Stimulated activated CD8-positive, alpha-beta memory T cell treated with anti-CD3 and anti-CD28 coated beads, Interleukin-7, amount 100 ng/mL, for 4 hours (primary cell): ENCODE results near the gene ELAVL1.
A peak's percentile ranks its signal among the peaks of the same experiment; 100 is the strongest.
"Not testable (repeated sequence)": the region's sequence is repeated elsewhere in the genome, so short reads cannot be mapped to it uniquely, and the experiment has no call there.

Experiments used
- DNase-seq, 2 donors: peaks; one replicate each; pipeline ENCODE4 v3.0.0-alpha.2; 2020; ENCODE audit warnings: low read depth in 2 of 2

The ELAVL1 gene

GRCh38 chr19:7924241-7924640 is 81.2 kb downstream of the ELAVL1 start:
- no peak for DNase-seq

DNA sequence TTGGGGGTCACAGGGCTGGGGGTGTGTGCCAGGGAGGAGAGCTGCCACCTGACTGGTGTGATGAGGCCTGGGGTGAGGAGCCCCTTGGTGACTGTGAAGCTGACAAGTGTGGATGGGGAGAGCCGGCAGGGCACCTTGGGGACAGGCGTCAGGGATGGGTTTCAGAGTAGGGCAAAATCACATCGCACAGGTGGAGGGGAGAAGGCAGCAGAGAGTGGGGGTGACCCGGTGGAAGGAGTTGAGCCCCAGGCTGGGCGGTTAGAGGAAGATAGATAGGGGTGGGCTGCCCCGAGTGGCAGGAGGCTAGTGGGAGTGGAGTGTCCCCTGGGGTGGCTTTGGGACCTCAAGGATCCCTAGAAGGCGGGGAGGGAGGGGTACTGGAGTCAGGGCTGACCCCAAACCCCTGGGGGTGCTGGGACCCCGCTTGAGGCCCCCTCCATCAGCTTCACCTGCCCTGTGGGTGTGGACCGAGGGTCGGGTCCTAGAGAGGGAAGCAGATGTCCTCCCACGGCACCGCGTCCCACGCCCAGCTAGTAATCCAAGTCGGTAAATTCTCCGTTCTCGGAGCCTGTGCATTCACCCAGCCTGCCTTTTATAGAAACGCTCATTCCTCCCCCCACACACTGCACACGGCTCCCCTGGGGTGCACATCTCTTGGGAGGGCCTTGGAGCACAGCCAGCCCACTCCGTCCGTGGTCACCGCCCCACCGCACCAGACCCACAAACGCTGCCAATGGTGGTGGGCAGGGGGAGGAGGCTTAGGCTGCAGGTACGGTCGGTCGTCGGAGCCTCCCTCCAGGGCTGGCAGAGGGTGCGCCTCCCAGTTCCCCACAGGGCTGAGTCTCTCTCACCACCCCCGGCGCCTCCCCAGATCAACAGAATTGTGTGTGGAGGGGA is 81.9 kb downstream of the ELAVL1 start:
- DNase-seq, result no peak

DNA sequence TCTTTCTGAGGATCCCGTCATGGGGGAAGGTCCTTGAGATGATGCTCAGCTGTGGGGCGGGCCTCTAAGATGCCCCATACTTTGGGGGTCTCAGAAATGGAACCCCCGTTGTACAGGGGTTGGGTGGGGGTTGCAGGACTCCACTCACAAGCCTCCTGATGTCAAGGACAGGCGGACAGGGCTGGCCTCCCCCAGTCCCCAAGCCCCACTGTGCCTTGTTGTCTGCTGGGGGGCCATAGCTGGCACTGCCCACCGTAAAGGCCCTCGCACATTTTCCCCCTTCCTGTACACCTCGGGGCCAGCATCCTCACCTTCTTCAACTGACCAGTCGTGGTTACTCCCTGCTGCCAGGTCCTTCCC is 82.6 kb downstream of the ELAVL1 start:
- no peak for DNase-seq

DNA sequence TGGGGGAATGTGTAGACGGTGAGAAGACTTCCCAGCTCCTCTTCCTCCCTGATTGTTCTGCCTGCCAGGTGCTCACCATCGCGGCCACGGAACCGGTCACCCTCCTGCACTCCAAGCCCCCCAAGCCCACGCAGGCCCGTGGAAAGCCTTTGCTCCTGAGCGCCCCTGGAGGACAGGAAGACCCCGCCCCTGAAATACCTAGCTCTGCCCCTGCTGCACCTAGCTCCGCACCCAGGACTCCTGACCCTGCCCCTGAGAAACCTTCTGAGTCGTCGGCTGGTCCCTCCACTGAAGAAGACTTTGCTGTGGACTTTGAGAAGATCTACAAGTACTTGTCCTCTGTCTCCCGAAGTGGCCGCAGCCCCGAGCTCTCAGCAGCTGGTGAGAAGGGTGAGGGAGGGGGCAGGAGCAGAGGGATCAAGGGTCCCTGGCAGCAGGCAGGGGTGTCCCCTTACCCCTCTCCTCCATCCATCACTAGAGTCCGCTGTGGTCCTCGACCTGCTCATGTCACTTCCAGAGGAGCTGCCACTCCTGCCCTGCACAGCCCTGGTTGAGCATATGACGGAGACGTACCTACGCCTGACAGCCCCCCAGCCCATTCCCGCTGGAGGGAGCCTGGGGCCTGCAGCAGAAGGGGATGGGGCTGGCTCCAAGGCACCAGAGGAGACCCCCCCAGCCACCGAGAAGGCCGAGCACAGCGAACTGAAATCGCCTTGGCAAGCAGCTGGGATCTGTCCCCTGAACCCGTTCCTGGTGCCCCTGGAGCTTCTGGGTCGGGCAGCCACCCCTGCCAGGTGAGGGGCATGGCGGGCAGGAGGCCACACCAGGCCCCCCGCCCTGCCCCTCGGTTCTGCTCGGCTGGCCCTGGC is 83.2 kb downstream of the ELAVL1 start:
- DNase-seq, result no peak

DNA sequence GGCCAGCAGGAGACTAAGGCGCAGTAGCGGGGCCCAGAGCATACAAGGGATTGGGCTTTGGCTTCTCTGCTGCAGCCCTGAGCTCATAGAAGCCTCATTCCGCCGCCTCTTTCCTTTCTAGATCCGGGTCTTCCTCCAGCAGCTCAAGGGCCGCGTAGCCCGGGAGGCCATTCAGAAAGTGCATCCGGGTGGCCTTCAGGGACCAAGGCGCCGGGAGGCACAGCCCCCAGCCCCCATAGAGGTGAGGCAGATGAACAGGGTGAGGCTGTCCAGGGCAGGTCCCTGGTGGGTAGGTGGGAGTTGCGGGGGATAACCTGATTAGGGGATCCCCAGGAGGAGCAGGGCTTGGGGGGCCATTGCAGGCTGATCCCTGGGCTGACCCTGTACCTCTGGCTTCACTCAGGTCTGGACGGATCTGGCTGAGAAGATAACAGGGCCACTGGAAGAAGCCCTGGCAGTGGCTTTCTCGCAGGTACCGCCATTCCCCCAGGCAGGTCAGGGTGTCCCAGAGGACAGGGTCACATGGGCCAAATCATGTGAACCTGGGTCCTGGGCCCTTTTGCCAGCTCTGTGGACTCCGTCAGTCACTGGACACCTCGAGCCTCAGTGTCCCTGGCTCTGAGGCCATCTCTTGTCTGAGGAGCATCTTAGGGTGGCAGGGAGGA is 84.0 kb downstream of the ELAVL1 start:
- DNase-seq, result no peak

DNA sequence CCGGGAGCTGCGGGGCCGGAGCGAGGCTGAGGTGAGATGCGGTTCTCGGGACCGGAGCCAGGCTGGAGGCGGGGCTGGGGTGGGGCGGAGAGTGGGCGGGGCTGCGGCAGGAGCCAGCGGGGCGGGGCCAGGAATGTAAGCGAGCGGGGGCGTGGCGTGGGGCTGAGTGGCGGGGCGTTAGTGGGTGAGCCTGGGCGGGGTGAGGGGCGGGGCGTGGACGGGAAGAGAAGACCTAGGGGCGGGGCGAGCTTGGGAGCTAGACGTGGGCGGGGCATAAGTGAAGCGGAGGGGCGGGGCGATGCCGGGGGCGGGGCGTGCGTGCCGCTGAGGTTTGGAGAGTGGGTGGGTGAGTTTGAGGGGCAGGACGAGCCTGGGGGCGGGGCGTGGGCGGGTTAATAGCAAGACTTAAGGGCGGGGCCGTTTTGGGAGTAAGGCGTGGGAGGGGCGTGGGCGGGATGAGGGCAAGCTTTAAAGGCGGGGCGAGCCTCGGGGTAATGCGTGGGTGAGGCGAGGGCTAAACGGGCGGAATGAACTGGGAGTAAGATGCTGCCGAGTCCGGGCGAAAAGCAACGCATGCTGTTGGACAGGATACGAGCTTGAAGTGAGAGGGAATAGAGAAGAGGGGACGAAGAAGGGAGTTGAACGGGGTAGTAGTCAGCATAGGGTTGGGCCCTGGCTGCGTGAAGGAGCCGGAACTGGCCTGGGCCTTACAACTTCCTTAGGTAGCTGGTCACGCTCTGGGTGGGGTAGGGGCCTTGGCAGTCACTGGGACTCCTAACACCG is 84.7 kb downstream of the ELAVL1 start:
- peak; percentile 100 for DNase-seq

- DNase-seq, result peak; percentile 93
These were observed 85.6 kb downstream of the ELAVL1 start, which contains the start of gene SNAPC2 for GRCh38 chr19:7919610-7920518. Gene SNAPC2 (plus strand): TSS chr19:7920338. CDS start chr19:7920367, 29 bp downstream.

GRCh38 chr19:7918615-7919421 is 86.6 kb downstream of the ELAVL1 start:
- DNase-seq, result no peak

DNA sequence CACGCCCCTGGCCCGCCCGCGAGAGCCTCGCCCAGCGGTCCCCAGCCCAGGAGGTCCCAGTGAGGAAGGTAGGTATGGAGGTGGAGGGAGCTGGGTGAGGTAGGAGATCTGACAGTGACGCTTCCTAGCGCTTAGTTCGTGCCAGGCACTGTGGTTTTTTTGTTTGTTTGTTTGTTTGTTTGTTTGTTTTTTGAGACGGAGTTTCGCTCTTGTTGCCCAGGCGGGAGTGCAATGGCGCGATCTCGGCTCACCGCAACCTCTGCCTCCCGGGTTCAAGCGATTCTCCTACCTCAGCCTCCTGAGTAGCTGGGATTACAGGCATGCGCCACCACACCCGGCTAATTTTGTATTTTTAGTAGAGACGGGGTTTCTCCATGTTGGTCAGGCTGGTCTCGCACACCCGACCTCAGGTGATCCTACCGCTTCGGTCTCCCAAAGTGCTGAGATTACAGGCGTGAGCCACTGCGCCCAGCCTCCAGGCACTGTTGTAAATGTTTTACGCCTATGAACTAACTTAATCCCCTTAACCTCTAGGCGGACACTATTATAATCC is 87.3 kb downstream of the ELAVL1 start:
- not testable (repeated sequence) for DNase-seq

GRCh38 chr19:7917267-7918061 is 88.0 kb downstream of the ELAVL1 start:
- DNase-seq, result peak in 1 of 2 donors; percentile 49

GRCh38 chr19:7916955-7917266 is 88.5 kb downstream of the ELAVL1 start:
- DNase-seq, result no peak

GRCh38 chr19:7916103-7916954 is 89.1 kb downstream of the ELAVL1 start:
- DNase-seq, result no peak

- no peak for DNase-seq
These were observed 90.0 kb downstream of the ELAVL1 start for GRCh38 chr19:7915250-7916102.

DNA sequence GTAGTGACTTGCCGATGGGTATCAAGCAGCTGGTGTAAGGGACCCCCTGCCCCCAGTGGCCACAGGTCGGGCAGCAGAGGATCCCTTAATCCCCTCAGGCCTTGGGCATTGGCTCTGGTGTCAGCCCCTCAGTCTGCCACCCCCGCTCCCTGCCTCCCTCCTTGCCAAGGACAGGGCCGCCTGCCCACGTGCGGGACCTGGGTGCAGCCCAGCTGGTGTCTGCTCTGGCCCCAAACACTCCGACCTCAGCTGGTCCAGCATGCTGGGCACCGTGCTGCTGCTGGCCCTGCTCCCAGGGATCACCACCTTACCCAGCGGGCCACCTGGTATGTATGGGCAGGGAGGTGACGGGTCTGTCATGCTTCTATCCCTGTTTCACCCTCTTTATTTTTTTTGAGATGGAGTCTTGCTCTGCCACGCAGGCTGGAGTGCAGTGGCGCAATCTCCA is 90.8 kb downstream of the ELAVL1 start, which contains the start of gene TGFBR3L:
Gene TGFBR3L, plus strand, starts transcription at position 233 of the 448 bp plus-strand sequence.
- no peak for DNase-seq

GRCh38 chr19:7914099-7914498 is 91.3 kb downstream of the ELAVL1 start:
- DNase-seq, result no peak

GRCh38 chr19:7913652-7914051 is 91.8 kb downstream of the ELAVL1 start:
- DNase-seq, result no peak
